Panc1 (cell line): ENCODE results near the gene PJA2. TPM values are rescaled to one million over a fixed set of nuclear protein-coding genes. Genes with fewer than 3 reads are reported as not detected.

Experiments
- ATAC-seq: fragments of 200-7000 bp; cut with Tn5 transposase; 2 replicates; pipeline ENCODE4 v1.9.1; 2020; ENCODE audit warnings: mild to moderate bottlenecking, moderate library complexity
- BruUV-seq: library from RNA; stranded (reverse); fragments of 400-500 nt; replicated peaks from 2 replicates; lab custom pipeline; 2021; lab: Mats Ljungman, UMichigan
- CTCF ChIA-PET: fragments of 300-600 bp; sonication (Branson Sonifier 250); formaldehyde crosslinking; loops from one replicate; lab custom pipeline; 2022; ENCODE audit warnings: antibody characterized with exemption; lab: Charles Lee
- POLR2A ChIA-PET: fragments of 300-600 bp; sonication (Branson Sonifier 250); formaldehyde crosslinking; loops from one replicate; lab custom pipeline; 2022; ENCODE audit warnings: antibody characterized with exemption; lab: Charles Lee
- DNase-seq: peaks from one replicate; pipeline ENCODE4 v3.0.0-alpha.2; 2010; ENCODE audit warnings: low read depth, low spot score
- H3K27ac ChIP-seq: 2 replicates; pipeline ENCODE4 v1.5.1; 2011; ENCODE audit warnings: mild to moderate bottlenecking, low read length, inconsistent platforms
- H3K27me3 ChIP-seq: fragments of 200-500 bp; sonication (Bioruptor generic); 2 replicates; pipeline ENCODE4 v1.6.0; 2014; ENCODE audit warnings: low read length, inconsistent platforms; ENCODE audit not compliant: control insufficient read depth, insufficient read depth
- H3K36me3 ChIP-seq: fragments of 200-500 bp; sonication (Bioruptor generic); 2 replicates; pipeline ENCODE4 v1.5.1; 2014; ENCODE audit warnings: inconsistent platforms, mild to moderate bottlenecking, low read length, moderate library complexity; ENCODE audit not compliant: control insufficient read depth, insufficient read depth
- H3K4me1 ChIP-seq: 2 replicates; pipeline ENCODE4 v1.5.1; 2011; ENCODE audit warnings: inconsistent platforms, mild to moderate bottlenecking, low read length, moderate library complexity; ENCODE audit not compliant: control insufficient read depth, insufficient read depth
- H3K4me3 ChIP-seq, 2 experiments: 2 replicates each; pipeline ENCODE4 v1.5.1; 2011 to 2012; ENCODE audit warnings: low read depth in 2 of 2, low read length in 2 of 2, mild to moderate bottlenecking in 2 of 2, inconsistent platforms in 1 of 2, moderate library complexity in 1 of 2
- H3K9me3 ChIP-seq: fragments of 200-500 bp; sonication (Bioruptor generic); 2 replicates; pipeline ENCODE4 v1.5.1; 2014; ENCODE audit warnings: low read depth, mild to moderate bottlenecking, inconsistent platforms, low read length, moderate library complexity; ENCODE audit not compliant: control insufficient read depth, insufficient read depth
- POLR2AphosphoS5 ChIP-seq: IDR thresholded peaks from 2 replicates; pipeline ENCODE4 v1.6.1; 2012; ENCODE audit warnings: mild to moderate bottlenecking, low read depth, low read length, moderate library complexity
- SIN3A ChIP-seq: IDR thresholded peaks from 2 replicates; pipeline ENCODE4 v1.6.1; 2012; ENCODE audit warnings: low read depth, mild to moderate bottlenecking, low read length, moderate library complexity, borderline replicate concordance; ENCODE audit not compliant: insufficient read depth
- TCF7L2 ChIP-seq: IDR thresholded peaks from 2 replicates; pipeline ENCODE4 v1.6.1; 2011; ENCODE audit warnings: mild to moderate bottlenecking, low read depth, low read length, inconsistent platforms
- in situ Hi-C: cut with HindIII; loops from 2 replicates; pipeline ENCODE4 v1.10.0; 2016; ENCODE audit warnings: low sequenced_read_pairs, low pct_unique_long_range_greater_than_20kb
- intact Hi-C: fragments of 100-400 bp; cut with micrococcal nuclease; formaldehyde crosslinking; loops from one replicate; pipeline ENCODE4 v1.10.0; 2022; ENCODE audit not compliant: unreplicated experiment
- total RNA-seq: library from RNA; stranded (reverse); gene quantifications from one replicate; pipeline ENCODE4 v1.2.1, GENCODE V29; 2021; ENCODE audit not compliant: unreplicated experiment
- TF ChIP-seq, protein P1 (sequence below), 2 experiments: IDR thresholded peaks; 2 replicates each; pipeline ENCODE4 v1.6.1; 2011 to 2012; ENCODE audit warnings: low read depth in 2 of 2, control low read depth in 1 of 2, low read length in 1 of 2, mild to moderate bottlenecking in 1 of 2, moderate library complexity in 1 of 2; ENCODE audit not compliant: insufficient read depth in 1 of 2
- TF ChIP-seq, protein P2 (sequence below): fragments of 450-650 bp; IDR thresholded peaks from 2 replicates; pipeline ENCODE4 v1.5.1; 2017; ENCODE audit warnings: mild to moderate bottlenecking

Gene PJA2
- total RNA-seq, 1 experiment from 2014 or later, result 33.6 TPM

DNA sequence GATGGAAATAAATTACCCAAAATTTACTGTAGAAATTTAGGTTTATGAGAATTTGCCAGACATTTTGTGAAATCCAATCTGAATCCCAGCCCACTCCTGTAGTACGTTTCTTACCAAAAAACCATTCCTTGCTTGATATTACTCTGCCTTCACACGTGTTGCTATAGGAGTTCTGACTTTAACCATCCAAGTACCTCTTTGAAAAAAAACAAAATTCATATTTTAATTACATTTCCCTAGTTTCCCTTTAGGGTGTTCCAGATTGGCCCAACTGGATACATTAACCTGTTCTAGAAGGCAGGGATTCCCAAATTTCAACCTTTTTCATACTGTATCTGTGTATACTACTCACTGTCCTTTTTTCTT lies 1.4 kb upstream of the PJA2 start:
- H3K36me3 ChIP-seq, result no peaks in the 10 kb centered on the region
- H3K4me1 ChIP-seq, result peaks cover 28% of the 10 kb centered on the region
- H3K27me3 ChIP-seq, result no peaks in the 10 kb centered on the region
- ATAC-seq, result no peak
- H3K9me3 ChIP-seq, result no peaks in the 10 kb centered on the region
- H3K27ac ChIP-seq, result peak overlapping the region; percentile 79
- intact Hi-C loops, result no loop called here
- H3K4me3 ChIP-seq, result peak overlapping the region; percentile 64 to 81
- in situ Hi-C loops, result no loop called here
- ChIA-PET POLR2A (no interaction called here), CTCF (no interaction called here)
- TF ChIP-seq, protein P1, sequence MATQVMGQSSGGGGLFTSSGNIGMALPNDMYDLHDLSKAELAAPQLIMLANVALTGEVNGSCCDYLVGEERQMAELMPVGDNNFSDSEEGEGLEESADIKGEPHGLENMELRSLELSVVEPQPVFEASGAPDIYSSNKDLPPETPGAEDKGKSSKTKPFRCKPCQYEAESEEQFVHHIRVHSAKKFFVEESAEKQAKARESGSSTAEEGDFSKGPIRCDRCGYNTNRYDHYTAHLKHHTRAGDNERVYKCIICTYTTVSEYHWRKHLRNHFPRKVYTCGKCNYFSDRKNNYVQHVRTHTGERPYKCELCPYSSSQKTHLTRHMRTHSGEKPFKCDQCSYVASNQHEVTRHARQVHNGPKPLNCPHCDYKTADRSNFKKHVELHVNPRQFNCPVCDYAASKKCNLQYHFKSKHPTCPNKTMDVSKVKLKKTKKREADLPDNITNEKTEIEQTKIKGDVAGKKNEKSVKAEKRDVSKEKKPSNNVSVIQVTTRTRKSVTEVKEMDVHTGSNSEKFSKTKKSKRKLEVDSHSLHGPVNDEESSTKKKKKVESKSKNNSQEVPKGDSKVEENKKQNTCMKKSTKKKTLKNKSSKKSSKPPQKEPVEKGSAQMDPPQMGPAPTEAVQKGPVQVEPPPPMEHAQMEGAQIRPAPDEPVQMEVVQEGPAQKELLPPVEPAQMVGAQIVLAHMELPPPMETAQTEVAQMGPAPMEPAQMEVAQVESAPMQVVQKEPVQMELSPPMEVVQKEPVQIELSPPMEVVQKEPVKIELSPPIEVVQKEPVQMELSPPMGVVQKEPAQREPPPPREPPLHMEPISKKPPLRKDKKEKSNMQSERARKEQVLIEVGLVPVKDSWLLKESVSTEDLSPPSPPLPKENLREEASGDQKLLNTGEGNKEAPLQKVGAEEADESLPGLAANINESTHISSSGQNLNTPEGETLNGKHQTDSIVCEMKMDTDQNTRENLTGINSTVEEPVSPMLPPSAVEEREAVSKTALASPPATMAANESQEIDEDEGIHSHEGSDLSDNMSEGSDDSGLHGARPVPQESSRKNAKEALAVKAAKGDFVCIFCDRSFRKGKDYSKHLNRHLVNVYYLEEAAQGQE (IDR thresholded peaks at IDR 0.05; ENCODE audit: insufficient read depth in 1 of 2, low read depth in 2 of 2, low read length in 1 of 2), result no peak
- TF ChIP-seq, protein P2, sequence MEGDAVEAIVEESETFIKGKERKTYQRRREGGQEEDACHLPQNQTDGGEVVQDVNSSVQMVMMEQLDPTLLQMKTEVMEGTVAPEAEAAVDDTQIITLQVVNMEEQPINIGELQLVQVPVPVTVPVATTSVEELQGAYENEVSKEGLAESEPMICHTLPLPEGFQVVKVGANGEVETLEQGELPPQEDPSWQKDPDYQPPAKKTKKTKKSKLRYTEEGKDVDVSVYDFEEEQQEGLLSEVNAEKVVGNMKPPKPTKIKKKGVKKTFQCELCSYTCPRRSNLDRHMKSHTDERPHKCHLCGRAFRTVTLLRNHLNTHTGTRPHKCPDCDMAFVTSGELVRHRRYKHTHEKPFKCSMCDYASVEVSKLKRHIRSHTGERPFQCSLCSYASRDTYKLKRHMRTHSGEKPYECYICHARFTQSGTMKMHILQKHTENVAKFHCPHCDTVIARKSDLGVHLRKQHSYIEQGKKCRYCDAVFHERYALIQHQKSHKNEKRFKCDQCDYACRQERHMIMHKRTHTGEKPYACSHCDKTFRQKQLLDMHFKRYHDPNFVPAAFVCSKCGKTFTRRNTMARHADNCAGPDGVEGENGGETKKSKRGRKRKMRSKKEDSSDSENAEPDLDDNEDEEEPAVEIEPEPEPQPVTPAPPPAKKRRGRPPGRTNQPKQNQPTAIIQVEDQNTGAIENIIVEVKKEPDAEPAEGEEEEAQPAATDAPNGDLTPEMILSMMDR, result no peak
- TF ChIP-seq TCF7L2, result no peak
- no peak for TF ChIP-seq SIN3A
- TF ChIP-seq POLR2AphosphoS5, result no peak
- DNase-seq, result no peak
- no TSS peak for BruUV-seq

DNA sequence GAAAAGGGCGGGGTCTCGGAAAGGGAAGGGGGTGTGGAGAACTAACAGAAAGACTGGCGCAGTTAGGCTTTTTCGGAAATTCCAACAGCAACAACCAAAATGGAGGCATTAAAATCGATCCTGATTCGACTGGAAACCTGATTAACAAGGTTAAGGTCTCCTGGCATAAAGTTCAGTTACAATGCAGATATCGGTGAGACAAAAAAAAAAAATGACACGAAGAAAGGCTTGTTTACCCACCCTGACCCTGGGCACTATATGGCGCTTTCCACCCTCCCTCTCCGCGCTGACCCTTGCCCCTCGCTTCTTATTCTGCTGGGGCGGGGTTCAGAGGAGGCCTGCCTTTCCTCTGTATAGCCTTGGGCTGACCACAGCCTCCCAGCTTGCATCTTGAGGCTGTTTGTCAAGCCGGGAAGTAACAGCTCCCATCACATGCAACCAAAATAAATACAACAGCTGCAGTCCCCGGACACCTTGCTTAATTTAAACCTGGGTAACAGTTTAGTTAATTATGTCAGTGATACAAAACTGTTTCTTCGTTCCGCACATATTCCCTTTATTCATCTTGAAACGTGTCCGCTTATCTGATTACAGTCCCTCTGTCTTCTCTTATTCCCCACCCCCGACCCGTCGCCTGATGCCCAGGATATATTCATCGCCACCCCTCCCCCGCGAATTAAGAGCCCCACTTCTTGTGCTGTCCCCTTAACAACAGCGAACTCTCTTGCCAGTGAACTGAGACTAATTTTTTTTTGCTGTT lies 795 bp upstream of the PJA2 start:
- H3K4me3 ChIP-seq, result peak overlapping the region; percentile 64 to 81
- H3K36me3 ChIP-seq, result no peaks in the 10 kb centered on the region
- in situ Hi-C loops, result no loop called here
- no peak for DNase-seq
- ChIA-PET POLR2A (interaction anchor here (0.6 to 0.7 kb wide), 2 partner anchors 413 to 1811 kb away, joined by 4 to 11 read pairs; no protein-coding TSS in a partner anchor), CTCF (interaction anchor here (0.7 kb wide), 1 partner anchor 9 kb away, joined by 3 read pairs; no protein-coding TSS in a partner anchor)
- H3K27me3 ChIP-seq, result no peaks in the 10 kb centered on the region
- ATAC-seq, result peak; percentile 44
- peaks cover 29% of the 10 kb centered on the region for H3K4me1 ChIP-seq
- no peaks in the 10 kb centered on the region for H3K9me3 ChIP-seq
- peak overlapping the region; percentile 79 for H3K27ac ChIP-seq
- intact Hi-C loops, result no loop called here
- TF ChIP-seq SIN3A (0 out of 2 replicates have a peak, but pooled peaks have one; percentile 29), TCF7L2 (no peak; the same call in 1 of the 2 replicates), POLR2AphosphoS5 (peak; percentile 45; the same call in 1 of the 2 replicates)
- TF ChIP-seq, protein P2, result no peak
- BruUV-seq, result no TSS peak
